HepG2 (cell line): ENCODE results near the gene SOBP. TPM values are rescaled to one million over a fixed set of nuclear protein-coding genes. Genes with fewer than 3 reads are reported as not detected.

ENCODE experiments used
- BHLHE40 ChIP-seq: IDR thresholded peaks from 2 replicates; pipeline ENCODE4 v1.6.1; 2011; ENCODE audit warnings: low read length, improper control_type of control experiment
- CENPX ChIP-seq: sonication (generic); formaldehyde crosslinking; IDR thresholded peaks from 2 replicates; pipeline ENCODE4 v1.9.0; 2021; ENCODE audit warnings: mild to moderate bottlenecking, missing genetic modification reagents, moderate library complexity
- HNF4A ChIP-seq: sonication (generic); formaldehyde crosslinking; IDR thresholded peaks from 2 replicates; pipeline ENCODE4 v1.4.0; 2020; ENCODE audit warnings: missing genetic modification reagents
- JUNB ChIP-seq: sonication (generic); formaldehyde crosslinking; IDR thresholded peaks from 2 replicates; pipeline ENCODE4 v1.8.0; 2022; ENCODE audit warnings: missing genetic modification reagents, mild to moderate bottlenecking, borderline replicate concordance
- KLF11 ChIP-seq: IDR thresholded peaks from 2 replicates; pipeline ENCODE4 v1.6.1; 2016; ENCODE audit warnings: missing compliant biosample characterization
- MIER2 ChIP-seq: IDR thresholded peaks from 2 replicates; pipeline ENCODE4 v1.6.1; 2016; ENCODE audit warnings: missing biosample characterization, missing genetic modification reagents
- NR2F2 ChIP-seq: IDR thresholded peaks from 2 replicates; pipeline ENCODE4 v1.6.1; 2012; ENCODE audit warnings: low read depth, inconsistent platforms, borderline replicate concordance
- REXO4 ChIP-seq: sonication (generic); formaldehyde crosslinking; IDR thresholded peaks from 2 replicates; pipeline ENCODE4 v1.8.0; 2022; ENCODE audit warnings: missing genetic modification reagents, mild to moderate bottlenecking, borderline replicate concordance
- SMARCC2 ChIP-seq: fragments of 450-650 bp; IDR thresholded peaks from 2 replicates; pipeline ENCODE4 v1.6.1; 2017; ENCODE audit warnings: antibody characterized with exemption, mild to moderate bottlenecking
- SRSF4 ChIP-seq: fragments of 200-400 bp; formaldehyde crosslinking; IDR thresholded peaks from one replicate; pipeline ENCODE4 v1.6.1; 2018; ENCODE audit warnings: mild to moderate bottlenecking, low read depth, low read length, moderate library complexity; ENCODE audit not compliant: poor library complexity, severe bottlenecking
- ZFP90 ChIP-seq: sonication (generic); formaldehyde crosslinking; IDR thresholded peaks from 2 replicates; pipeline ENCODE4 v1.8.0; 2022; ENCODE audit warnings: missing genetic modification reagents, mild to moderate bottlenecking, inconsistent platforms, borderline replicate concordance
- ZNF205 ChIP-seq: IDR thresholded peaks from 2 replicates; pipeline ENCODE4 v1.6.1; 2018; ENCODE audit warnings: missing biosample characterization, missing genetic modification reagents
- ZNF670 ChIP-seq: sonication (generic); formaldehyde crosslinking; IDR thresholded peaks from 2 replicates; pipeline ENCODE4 v1.8.0; 2022; ENCODE audit warnings: mild to moderate bottlenecking, missing genetic modification reagents, borderline replicate concordance
- ZNF839 ChIP-seq: sonication (generic); formaldehyde crosslinking; IDR thresholded peaks from 2 replicates; pipeline ENCODE4 v1.4.0; 2020; ENCODE audit warnings: missing genetic modification reagents, mild to moderate bottlenecking, borderline replicate concordance
- polyA plus RNA-seq, 8 experiments: library from polyadenylated mRNA; depleted of rRNA in 3 of 8; stranded (reverse) in 7 of 8; unstranded in 1 of 8; fragments of >200 nt; fragmentation: Illumina TruSeq in 4 of 8; extraction: Trizol in 4 of 8; gene quantifications; 2 replicates each; pipeline versions ENCODE4 v1.2.1 to v1.2.3, GENCODE V29; 2011 to 2016; ENCODE audit warnings: low read depth in 4 of 8, missing spikeins in 1 of 8, mixed read lengths in 1 of 8; ENCODE audit not compliant: insufficient read depth in 1 of 8
- total RNA-seq, 5 experiments: library from RNA; depleted of rRNA; stranded (reverse); fragments of >200 nt; fragmentation: Illumina TruSeq; extraction: Trizol; gene quantifications; 2 replicates each; pipeline ENCODE4 v1.2.3, GENCODE V29; 2016; ENCODE audit warnings: low read depth in 1 of 5
- TF ChIP-seq, protein P1 (sequence below): sonication (generic); formaldehyde crosslinking; IDR thresholded peaks from 2 replicates; pipeline ENCODE4 v1.4.0; 2020; ENCODE audit warnings: missing genetic modification reagents, borderline replicate concordance
- TF ChIP-seq, protein P2 (sequence below): sonication (generic); formaldehyde crosslinking; IDR thresholded peaks from 2 replicates; pipeline ENCODE4 v1.4.0; 2020; ENCODE audit warnings: mild to moderate bottlenecking, low read depth, missing genetic modification reagents
- TF ChIP-seq, protein P3 (sequence below): sonication (generic); formaldehyde crosslinking; IDR thresholded peaks from 2 replicates; pipeline ENCODE4 v1.4.0; 2020; ENCODE audit warnings: missing genetic modification reagents
- TF ChIP-seq, protein P4 (sequence below): sonication (generic); formaldehyde crosslinking; IDR thresholded peaks from 2 replicates; pipeline ENCODE4 v1.5.1; 2020; ENCODE audit warnings: missing genetic modification reagents, mild to moderate bottlenecking, borderline replicate concordance
- TF ChIP-seq, protein P5 (sequence below): sonication (generic); formaldehyde crosslinking; IDR thresholded peaks from 2 replicates; pipeline ENCODE4 v1.4.0; 2020; ENCODE audit warnings: mild to moderate bottlenecking, missing genetic modification reagents
- TF ChIP-seq, protein P6 (sequence below): IDR thresholded peaks from 2 replicates; pipeline ENCODE4 v1.6.1; 2016; ENCODE audit warnings: low read depth, borderline replicate concordance

SOBP gene
- total and polyA plus RNA-seq, 2 of the 13 experiments (the other 11 are each of a cell fraction or from before 2014, with no cell fraction given), result 1.5 to 6.9 TPM

DNA sequence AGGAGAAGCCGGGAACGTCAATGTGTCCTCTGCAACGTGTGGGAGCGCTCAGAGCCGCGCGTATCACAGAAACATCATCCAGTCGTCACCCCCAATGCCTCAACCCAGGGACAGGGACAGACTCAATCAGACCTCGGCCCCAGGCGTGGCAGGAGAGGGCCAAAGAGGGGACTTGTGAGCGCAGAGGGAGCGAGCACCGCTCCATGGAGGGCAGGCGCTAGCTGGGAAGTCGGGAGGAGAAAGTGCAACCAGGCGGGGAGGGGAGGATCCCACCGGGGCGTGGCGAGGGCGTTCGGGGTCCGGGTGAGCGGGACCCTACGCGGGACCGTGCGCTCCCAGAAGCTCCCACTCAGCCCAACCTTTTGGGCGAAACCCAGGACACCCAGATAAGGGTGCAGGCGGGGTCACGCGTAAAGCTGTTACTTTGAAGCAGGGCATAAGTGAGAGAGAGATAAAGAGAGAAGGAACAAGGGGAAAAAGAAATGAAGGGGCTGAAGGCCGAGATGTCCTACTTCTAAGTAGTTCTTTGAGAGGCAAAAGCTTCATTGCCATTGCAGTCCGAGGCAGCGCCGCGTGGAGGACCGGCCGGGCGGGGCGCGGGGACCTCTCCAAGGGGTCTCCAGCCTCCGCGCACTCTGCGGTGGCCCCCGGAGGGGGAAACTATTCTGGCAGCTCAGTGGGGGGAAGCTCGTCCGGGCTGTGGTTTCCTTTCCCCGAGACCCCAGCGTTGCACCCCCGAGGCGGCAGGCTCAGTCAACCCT, 862 bp upstream of the SOBP start (continued):
- TF ChIP-seq, protein P1, sequence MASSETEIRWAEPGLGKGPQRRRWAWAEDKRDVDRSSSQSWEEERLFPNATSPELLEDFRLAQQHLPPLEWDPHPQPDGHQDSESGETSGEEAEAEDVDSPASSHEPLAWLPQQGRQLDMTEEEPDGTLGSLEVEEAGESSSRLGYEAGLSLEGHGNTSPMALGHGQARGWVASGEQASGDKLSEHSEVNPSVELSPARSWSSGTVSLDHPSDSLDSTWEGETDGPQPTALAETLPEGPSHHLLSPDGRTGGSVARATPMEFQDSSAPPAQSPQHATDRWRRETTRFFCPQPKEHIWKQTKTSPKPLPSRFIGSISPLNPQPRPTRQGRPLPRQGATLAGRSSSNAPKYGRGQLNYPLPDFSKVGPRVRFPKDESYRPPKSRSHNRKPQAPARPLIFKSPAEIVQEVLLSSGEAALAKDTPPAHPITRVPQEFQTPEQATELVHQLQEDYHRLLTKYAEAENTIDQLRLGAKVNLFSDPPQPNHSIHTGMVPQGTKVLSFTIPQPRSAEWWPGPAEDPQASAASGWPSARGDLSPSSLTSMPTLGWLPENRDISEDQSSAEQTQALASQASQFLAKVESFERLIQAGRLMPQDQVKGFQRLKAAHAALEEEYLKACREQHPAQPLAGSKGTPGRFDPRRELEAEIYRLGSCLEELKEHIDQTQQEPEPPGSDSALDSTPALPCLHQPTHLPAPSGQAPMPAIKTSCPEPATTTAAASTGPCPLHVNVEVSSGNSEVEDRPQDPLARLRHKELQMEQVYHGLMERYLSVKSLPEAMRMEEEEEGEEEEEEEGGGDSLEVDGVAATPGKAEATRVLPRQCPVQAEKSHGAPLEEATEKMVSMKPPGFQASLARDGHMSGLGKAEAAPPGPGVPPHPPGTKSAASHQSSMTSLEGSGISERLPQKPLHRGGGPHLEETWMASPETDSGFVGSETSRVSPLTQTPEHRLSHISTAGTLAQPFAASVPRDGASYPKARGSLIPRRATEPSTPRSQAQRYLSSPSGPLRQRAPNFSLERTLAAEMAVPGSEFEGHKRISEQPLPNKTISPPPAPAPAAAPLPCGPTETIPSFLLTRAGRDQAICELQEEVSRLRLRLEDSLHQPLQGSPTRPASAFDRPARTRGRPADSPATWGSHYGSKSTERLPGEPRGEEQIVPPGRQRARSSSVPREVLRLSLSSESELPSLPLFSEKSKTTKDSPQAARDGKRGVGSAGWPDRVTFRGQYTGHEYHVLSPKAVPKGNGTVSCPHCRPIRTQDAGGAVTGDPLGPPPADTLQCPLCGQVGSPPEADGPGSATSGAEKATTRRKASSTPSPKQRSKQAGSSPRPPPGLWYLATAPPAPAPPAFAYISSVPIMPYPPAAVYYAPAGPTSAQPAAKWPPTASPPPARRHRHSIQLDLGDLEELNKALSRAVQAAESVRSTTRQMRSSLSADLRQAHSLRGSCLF (CRISPR knock-in tag), result no peak
- TF ChIP-seq HNF4A, result peak; percentile 50; the same call in 1 of the 2 replicates
- TF ChIP-seq ZFP90, result no peak
- 0 out of 2 replicates have a peak, but pooled peaks have one; percentile 51 for TF ChIP-seq ZNF205 (CRISPR knock-in tag)
- TF ChIP-seq JUNB (CRISPR knock-in tag), result no peak
- no peak for TF ChIP-seq REXO4
- TF ChIP-seq, protein P2, sequence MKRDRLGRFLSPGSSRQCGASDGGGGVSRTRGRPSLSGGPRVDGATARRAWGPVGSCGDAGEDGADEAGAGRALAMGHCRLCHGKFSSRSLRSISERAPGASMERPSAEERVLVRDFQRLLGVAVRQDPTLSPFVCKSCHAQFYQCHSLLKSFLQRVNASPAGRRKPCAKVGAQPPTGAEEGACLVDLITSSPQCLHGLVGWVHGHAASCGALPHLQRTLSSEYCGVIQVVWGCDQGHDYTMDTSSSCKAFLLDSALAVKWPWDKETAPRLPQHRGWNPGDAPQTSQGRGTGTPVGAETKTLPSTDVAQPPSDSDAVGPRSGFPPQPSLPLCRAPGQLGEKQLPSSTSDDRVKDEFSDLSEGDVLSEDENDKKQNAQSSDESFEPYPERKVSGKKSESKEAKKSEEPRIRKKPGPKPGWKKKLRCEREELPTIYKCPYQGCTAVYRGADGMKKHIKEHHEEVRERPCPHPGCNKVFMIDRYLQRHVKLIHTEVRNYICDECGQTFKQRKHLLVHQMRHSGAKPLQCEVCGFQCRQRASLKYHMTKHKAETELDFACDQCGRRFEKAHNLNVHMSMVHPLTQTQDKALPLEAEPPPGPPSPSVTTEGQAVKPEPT (CRISPR knock-in tag), result no peak
- TF ChIP-seq, protein P3, sequence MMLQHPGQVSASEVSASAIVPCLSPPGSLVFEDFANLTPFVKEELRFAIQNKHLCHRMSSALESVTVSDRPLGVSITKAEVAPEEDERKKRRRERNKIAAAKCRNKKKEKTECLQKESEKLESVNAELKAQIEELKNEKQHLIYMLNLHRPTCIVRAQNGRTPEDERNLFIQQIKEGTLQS (CRISPR knock-in tag), result no peak
- no peak for TF ChIP-seq BHLHE40
- TF ChIP-seq NR2F2, result no peak; the same call in 1 of the 2 replicates
- TF ChIP-seq, protein P4, sequence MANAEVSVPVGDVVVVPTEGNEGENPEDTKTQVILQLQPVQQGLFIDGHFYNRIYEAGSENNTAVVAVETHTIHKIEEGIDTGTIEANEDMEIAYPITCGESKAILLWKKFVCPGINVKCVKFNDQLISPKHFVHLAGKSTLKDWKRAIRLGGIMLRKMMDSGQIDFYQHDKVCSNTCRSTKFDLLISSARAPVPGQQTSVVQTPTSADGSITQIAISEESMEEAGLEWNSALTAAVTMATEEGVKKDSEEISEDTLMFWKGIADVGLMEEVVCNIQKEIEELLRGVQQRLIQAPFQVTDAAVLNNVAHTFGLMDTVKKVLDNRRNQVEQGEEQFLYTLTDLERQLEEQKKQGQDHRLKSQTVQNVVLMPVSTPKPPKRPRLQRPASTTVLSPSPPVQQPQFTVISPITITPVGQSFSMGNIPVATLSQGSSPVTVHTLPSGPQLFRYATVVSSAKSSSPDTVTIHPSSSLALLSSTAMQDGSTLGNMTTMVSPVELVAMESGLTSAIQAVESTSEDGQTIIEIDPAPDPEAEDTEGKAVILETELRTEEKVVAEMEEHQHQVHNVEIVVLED (CRISPR knock-in tag), result no peak
- no peak for TF ChIP-seq SMARCC2
- TF ChIP-seq, protein P5, sequence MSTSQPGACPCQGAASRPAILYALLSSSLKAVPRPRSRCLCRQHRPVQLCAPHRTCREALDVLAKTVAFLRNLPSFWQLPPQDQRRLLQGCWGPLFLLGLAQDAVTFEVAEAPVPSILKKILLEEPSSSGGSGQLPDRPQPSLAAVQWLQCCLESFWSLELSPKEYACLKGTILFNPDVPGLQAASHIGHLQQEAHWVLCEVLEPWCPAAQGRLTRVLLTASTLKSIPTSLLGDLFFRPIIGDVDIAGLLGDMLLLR (CRISPR knock-in tag), result 0 out of 2 replicates have a peak, but pooled peaks have one; percentile 46
- no peak for TF ChIP-seq ZNF670 (CRISPR knock-in tag)
- no peak for TF ChIP-seq ZNF839
- no peak for TF ChIP-seq MIER2
- TF ChIP-seq CENPX (CRISPR knock-in tag), result no peak
- TF ChIP-seq, protein P6, sequence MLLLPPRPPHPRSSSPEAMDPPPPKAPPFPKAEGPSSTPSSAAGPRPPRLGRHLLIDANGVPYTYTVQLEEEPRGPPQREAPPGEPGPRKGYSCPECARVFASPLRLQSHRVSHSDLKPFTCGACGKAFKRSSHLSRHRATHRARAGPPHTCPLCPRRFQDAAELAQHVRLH (CRISPR knock-in tag), result no peak
- TF ChIP-seq KLF11 (CRISPR knock-in tag), result no peak
- no peak for TF ChIP-seq SRSF4
